Natural killer cell treated with Interleukin-12 subunit alpha and Interleukin-12 subunit beta and Interleukin-15 and Interleukin-18, amount 100 ng/mL, for 72 hours (primary cell): ENCODE results near the gene GLTPD2. TPM values are rescaled to one million over a fixed set of nuclear protein-coding genes. Genes with fewer than 3 reads are reported as not detected.
"Not testable (repeated sequence)": the region's sequence is repeated elsewhere in the genome, so short reads cannot be mapped to it uniquely, and the experiment has no call there.

Experiments used
- ATAC-seq, 2 donors: fragments of 150-1000 bp; cut with Tn5 transposase in 1 of 2; sonication (Bioruptor Pico), chemical (Tn5 transposase) in 1 of 2; 2 replicates each; pipeline ENCODE4 v1.10.0; 2021
- DNase-seq: peaks from one replicate; pipeline ENCODE4 v3.0.0; 2022; ENCODE audit warnings: low spot score
- H3K27ac Mint-ChIP-seq, 2 donors: 1 replicate in 1 of 2; 2 replicates in 1 of 2; pipeline ENCODE4 v1.8.0; 2022; ENCODE audit warnings: mixed read lengths in 2 of 2, mild to moderate bottlenecking in 1 of 2, moderate library complexity in 1 of 2
- H3K27me3 Mint-ChIP-seq, 2 donors: 1 replicate in 1 of 2; 2 replicates in 1 of 2; pipeline ENCODE4 v1.8.0; 2022; ENCODE audit warnings: mixed read lengths in 2 of 2
- H3K36me3 Mint-ChIP-seq: one replicate; pipeline ENCODE4 v1.8.0; 2022; ENCODE audit warnings: mixed read lengths
- H3K4me1 Mint-ChIP-seq, 2 donors: 1 replicate in 1 of 2; 2 replicates in 1 of 2; pipeline ENCODE4 v1.8.0; 2022; ENCODE audit warnings: low read depth in 2 of 2, mixed read lengths in 2 of 2, mild to moderate bottlenecking in 1 of 2
- H3K4me3 Mint-ChIP-seq: one replicate; pipeline ENCODE4 v1.8.0; 2022; ENCODE audit warnings: mixed read lengths
- H3K9me3 Mint-ChIP-seq: 2 replicates; pipeline ENCODE4 v1.8.0; 2022; ENCODE audit warnings: mixed read lengths
- total RNA-seq, 2 donors: library from RNA; stranded (reverse); gene quantifications; one replicate each; pipeline ENCODE4 v1.2.3, GENCODE V29; 2022

The GLTPD2 gene
- total RNA-seq, 2 donors from 2014 or later: 0.38 TPM; not detected in 1

GRCh38 chr17:4806777-4807604 lies 18.2 kb downstream of the GLTPD2 start, which contains the start of gene PLD2:
PLD2 (plus strand) TSS chr17:4807152; CDS start chr17:4807773, 621 bp downstream.
- peak; percentile 92 for DNase-seq
- Mint-ChIP-seq H3K4me3 (peak within 1 kb of the TSS; percentile 78), H3K36me3 (peaks cover 7% of the 10 kb centered on the region), H3K27me3 (no peaks in the 10 kb centered on the region), H3K27ac (peak within 1 kb of the TSS in 1 of 2 donors; percentile 27), H3K4me1 (peaks cover 20 to 26% of the 10 kb centered on the region in 2 donors), H3K9me3 (no peaks in the 10 kb centered on the region)
- peak; percentile 100 for ATAC-seq

GRCh38 chr17:4807605-4808377 lies 19.0 kb downstream of the GLTPD2 start:
- DNase-seq (no peak), ATAC-seq (no peak)
- no peaks in the 10 kb centered on the region for H3K27me3 Mint-ChIP-seq
- peak overlapping the region in 1 of 2 donors; percentile 27 for H3K27ac Mint-ChIP-seq
- no peaks in the 10 kb centered on the region for H3K9me3 Mint-ChIP-seq
- H3K36me3 Mint-ChIP-seq: peaks cover 7% of the 10 kb centered on the region
- H3K4me1 Mint-ChIP-seq: peaks cover 20 to 26% of the 10 kb centered on the region in 2 donors
- H3K4me3 Mint-ChIP-seq: peak overlapping the region; percentile 66

GRCh38 chr17:4808378-4808767 lies 19.6 kb downstream of the GLTPD2 start:
- Mint-ChIP-seq H3K9me3 (no peaks in the 10 kb centered on the region), H3K4me3 (peak overlapping the region; percentile 66), H3K4me1 (peaks cover 20 to 26% of the 10 kb centered on the region in 2 donors), H3K27ac (peak overlapping the region in 1 of 2 donors; percentile 79), H3K36me3 (peaks cover 7% of the 10 kb centered on the region), H3K27me3 (no peaks in the 10 kb centered on the region)
- DNase-seq (no peak), ATAC-seq (no peak)

GRCh38 chr17:4810696-4811290 lies 22.0 kb downstream of the GLTPD2 start:
- Mint-ChIP-seq H3K27me3 (no peaks in the 10 kb centered on the region), H3K9me3 (no peaks in the 10 kb centered on the region), H3K4me3 (no peak overlapping the region), H3K36me3 (peaks cover 7% of the 10 kb centered on the region), H3K27ac (no peak overlapping the region), H3K4me1 (peaks cover 20 to 25% of the 10 kb centered on the region in 2 donors)
- DNase-seq (no peak), ATAC-seq (no peak)

GRCh38 chr17:4811471-4811870 lies 22.7 kb downstream of the GLTPD2 start:
- Mint-ChIP-seq H3K36me3 (peaks cover 7% of the 10 kb centered on the region), H3K9me3 (no peaks in the 10 kb centered on the region), H3K27me3 (no peaks in the 10 kb centered on the region), H3K4me3 (no peak overlapping the region), H3K4me1 (peaks cover 15 to 22% of the 10 kb centered on the region in 2 donors), H3K27ac (no peak overlapping the region)
- DNase-seq (no peak), ATAC-seq (no peak)

- no peaks in the 10 kb centered on the region for H3K9me3 Mint-ChIP-seq
- peaks cover 7% of the 10 kb centered on the region for H3K36me3 Mint-ChIP-seq
- H3K27me3 Mint-ChIP-seq: no peaks in the 10 kb centered on the region
- peaks cover 15 to 19% of the 10 kb centered on the region in 2 donors for H3K4me1 Mint-ChIP-seq
- H3K4me3 Mint-ChIP-seq: no peak overlapping the region
- no peak for ATAC-seq
- H3K27ac Mint-ChIP-seq: no peak overlapping the region
- no peak for DNase-seq
These were observed 23.9 kb downstream of the GLTPD2 start for GRCh38 chr17:4812690-4813089.

- Mint-ChIP-seq H3K4me1 (peaks cover 6 to 8% of the 10 kb centered on the region in 2 donors), H3K27me3 (no peaks in the 10 kb centered on the region), H3K27ac (no peak overlapping the region), H3K4me3 (no peak overlapping the region), H3K9me3 (no peaks in the 10 kb centered on the region), H3K36me3 (peaks cover 7% of the 10 kb centered on the region)
- ATAC-seq: no peak
- DNase-seq: no peak
These were observed 26.4 kb downstream of the GLTPD2 start for GRCh38 chr17:4815043-4815675.

GRCh38 chr17:4816826-4817225 lies 28.1 kb downstream of the GLTPD2 start:
- Mint-ChIP-seq H3K9me3 (no peaks in the 10 kb centered on the region), H3K4me3 (no peak overlapping the region), H3K27ac (no peak overlapping the region), H3K36me3 (no peaks in the 10 kb centered on the region), H3K4me1 (peaks cover 0 to 6% of the 10 kb centered on the region in 2 donors), H3K27me3 (no peaks in the 10 kb centered on the region)
- DNase-seq (no peak), ATAC-seq (no peak)

GRCh38 chr17:4818276-4818675 lies 29.5 kb downstream of the GLTPD2 start:
- Mint-ChIP-seq H3K4me1 (peaks cover 0 to 6% of the 10 kb centered on the region in 2 donors), H3K4me3 (no peak overlapping the region), H3K27me3 (no peaks in the 10 kb centered on the region), H3K27ac (no peak overlapping the region), H3K36me3 (no peaks in the 10 kb centered on the region), H3K9me3 (no peaks in the 10 kb centered on the region)
- DNase-seq (peak; percentile 46), ATAC-seq (no peak)

- DNase-seq: no peak
- H3K27me3 Mint-ChIP-seq: no peaks in the 10 kb centered on the region
- peaks cover 0 to 2% of the 10 kb centered on the region in 2 donors for H3K4me1 Mint-ChIP-seq
- H3K27ac Mint-ChIP-seq: no peak overlapping the region
- no peaks in the 10 kb centered on the region for H3K36me3 Mint-ChIP-seq
- ATAC-seq: no peak
- no peaks in the 10 kb centered on the region for H3K9me3 Mint-ChIP-seq
- no peak overlapping the region for H3K4me3 Mint-ChIP-seq
These were observed 34.1 kb downstream of the GLTPD2 start for GRCh38 chr17:4822835-4823234.

GRCh38 chr17:4823373-4824089 lies 34.8 kb downstream of the GLTPD2 start:
- Mint-ChIP-seq H3K4me1 (no peaks in the 10 kb centered on the region), H3K36me3 (no peaks in the 10 kb centered on the region), H3K27ac (no peak overlapping the region), H3K9me3 (no peaks in the 10 kb centered on the region), H3K27me3 (peaks cover 0 to 2% of the 10 kb centered on the region in 2 donors), H3K4me3 (no peak overlapping the region)
- ATAC-seq: no peak
- peak; percentile 12 for DNase-seq

- Mint-ChIP-seq H3K4me3 (no peak overlapping the region), H3K27ac (no peak overlapping the region), H3K36me3 (no peaks in the 10 kb centered on the region), H3K9me3 (no peaks in the 10 kb centered on the region), H3K4me1 (no peaks in the 10 kb centered on the region), H3K27me3 (peaks cover 0 to 6% of the 10 kb centered on the region in 2 donors)
- ATAC-seq (peak in 1 of 2 donors; percentile 49), DNase-seq (peak; percentile 53)
These were observed 38.6 kb downstream of the GLTPD2 start for GRCh38 chr17:4827399-4827798.

GRCh38 chr17:4832829-4833177 lies 44.0 kb downstream of the GLTPD2 start:
- peak overlapping the region; percentile 90 for H3K4me3 Mint-ChIP-seq
- not testable (repeated sequence) for H3K9me3 Mint-ChIP-seq

More at GRCh38 chr17:4832829-4833177, 44.0 kb downstream of the GLTPD2 start:
- peak; percentile 41 to 54 for ATAC-seq
- H3K36me3 Mint-ChIP-seq, DNase-seq, H3K27me3 Mint-ChIP-seq: not testable (repeated sequence)
- H3K27ac Mint-ChIP-seq: peak overlapping the region; percentile 76 to 82
- peaks cover 26 to 31% of the 10 kb centered on the region in 2 donors for H3K4me1 Mint-ChIP-seq
